Gastrocnemius medialis (tissue), 4 donors: ENCODE measurements around the gene RPS6KC1. TPM values are rescaled to one million over a fixed set of nuclear protein-coding genes. Genes with fewer than 3 reads are reported as not detected.
A peak's percentile ranks its signal among the peaks of the same experiment; 100 is the strongest.

ENCODE experiments used
- ATAC-seq, 2 donors: fragments of 150-250 bp; one replicate each; pipeline ENCODE4 v1.9.1; 2016
- DNase-seq, 2 donors: peaks; one replicate each; pipeline ENCODE4 v3.0.0-alpha.2; 2019
- H3K27ac ChIP-seq, 4 donors: fragments of 200-600 bp; sonication (generic); 1 replicate in 1 of 4; 2 replicates in 3 of 4; pipeline ENCODE4 v1.5.1; 2016 to 2018; ENCODE audit warnings: mild to moderate bottlenecking in 2 of 4, moderate library complexity in 1 of 4
- H3K27me3 ChIP-seq, 3 donors: fragments of 200-600 bp; sonication (generic) in 2 of 3; 1 replicate in 1 of 3; 2 replicates in 2 of 3; pipeline versions ENCODE4 v1.5.1 to v1.6.0; 2016 to 2019; ENCODE audit warnings: mild to moderate bottlenecking in 1 of 3, moderate library complexity in 1 of 3
- H3K36me3 ChIP-seq, 2 donors: fragments of 200-600 bp; sonication (generic) in 1 of 2; one replicate each; pipeline ENCODE4 v1.5.1; 2017 to 2018
- H3K4me1 ChIP-seq, 2 donors: fragments of 200-600 bp; sonication (generic) in 1 of 2; one replicate each; pipeline ENCODE4 v1.5.1; 2016 to 2017; ENCODE audit warnings: mild to moderate bottlenecking in 2 of 2
- H3K4me3 ChIP-seq, 4 donors: fragments of 200-600 bp; sonication (generic) in 3 of 4; 1 replicate in 1 of 4; 2 replicates in 3 of 4; pipeline ENCODE4 v1.5.1; 2016 to 2019; ENCODE audit warnings: mild to moderate bottlenecking in 2 of 4
- H3K9me3 ChIP-seq, 3 donors: fragments of 200-600 bp; sonication (generic) in 2 of 3; 1 replicate in 1 of 3; 2 replicates in 2 of 3; pipeline ENCODE4 v1.5.1; 2016 to 2019
- CTCF ChIP-seq, 5 experiments: fragments of 450-650 bp in 3 of 5; fragments of 200-600 bp in 2 of 5; sonication (generic) in 2 of 5; IDR thresholded peaks in 4 of 5; conservative IDR thresholded peaks in 1 of 5; 1 replicate in 4 of 5; 2 replicates in 1 of 5; pipeline ENCODE4 v1.5.1; 2016 to 2019; ENCODE audit warnings: antibody characterized with exemption in 5 of 5, mild to moderate bottlenecking in 3 of 5, moderate library complexity in 3 of 5
- POLR2A ChIP-seq, 2 donors: fragments of 450-650 bp; IDR thresholded peaks; one replicate each; pipeline ENCODE4 v1.6.1; 2017; ENCODE audit warnings: antibody characterized with exemption in 2 of 2, mild to moderate bottlenecking in 2 of 2, moderate library complexity in 2 of 2
- in situ Hi-C, 4 donors: fragments of 200-750 bp; cut with MboI; loops; one replicate each; pipeline versions ENCODE4 v1.15.0 to v1.8.0; 2017; ENCODE audit warnings: low sequenced_read_pairs in 4 of 4
- intact Hi-C: fragments of 100-400 bp; cut with DNase I; formaldehyde crosslinking; loops from one replicate; pipeline ENCODE4 v1.15.1; 2023; ENCODE audit warnings: low total_unique reads
- total RNA-seq, 4 donors: library from RNA; depleted of rRNA; stranded (reverse); fragments of >200 nt; gene quantifications; one replicate each; pipeline versions ENCODE4 v1.1.0 to v1.2.3, GENCODE V29; 2016

RPS6KC1 gene
- total RNA-seq, 4 donors from 2014 or later: 14.5 to 22.2 (median 16.2) TPM

DNA sequence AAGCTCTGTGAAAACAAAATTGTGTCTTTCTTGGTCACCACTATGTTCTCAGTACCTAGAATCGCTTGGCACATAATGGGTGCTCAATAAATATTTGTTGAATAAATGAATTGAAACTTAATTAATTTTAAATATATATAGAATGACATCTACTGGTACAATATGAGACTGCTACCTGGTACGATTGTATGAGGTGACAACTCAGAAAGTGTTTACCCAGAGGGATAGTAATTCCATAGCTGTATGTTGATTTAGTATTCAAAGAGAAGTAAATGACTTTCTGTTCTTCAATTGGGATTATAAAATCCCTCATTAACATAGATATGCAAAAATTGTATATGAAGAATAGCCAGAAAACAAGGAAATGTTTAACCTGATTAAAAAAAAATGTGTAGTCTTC, 128.7 kb downstream of the RPS6KC1 start:
- Histone ChIP-seq H3K36me3 (peaks cover 0 to 8% of the 10 kb centered on the region in 2 donors), H3K9me3 (no peaks in the 10 kb centered on the region), H3K27me3 (no peaks in the 10 kb centered on the region), H3K4me1 (no peaks in the 10 kb centered on the region), H3K27ac (no peak overlapping the region), H3K4me3 (no peak overlapping the region)
- intact Hi-C loops (no loop called here), in situ Hi-C loops (no loop called here)
- no peak for DNase-seq
- no peak for ATAC-seq
- TF ChIP-seq CTCF (IDR thresholded peaks at IDR 0.05 in 4 of 5, conservative IDR thresholded peaks at IDR 0.05 in 1 of 5) (no peak), POLR2A (IDR thresholded peaks at IDR 0.05) (no peak)

DNA sequence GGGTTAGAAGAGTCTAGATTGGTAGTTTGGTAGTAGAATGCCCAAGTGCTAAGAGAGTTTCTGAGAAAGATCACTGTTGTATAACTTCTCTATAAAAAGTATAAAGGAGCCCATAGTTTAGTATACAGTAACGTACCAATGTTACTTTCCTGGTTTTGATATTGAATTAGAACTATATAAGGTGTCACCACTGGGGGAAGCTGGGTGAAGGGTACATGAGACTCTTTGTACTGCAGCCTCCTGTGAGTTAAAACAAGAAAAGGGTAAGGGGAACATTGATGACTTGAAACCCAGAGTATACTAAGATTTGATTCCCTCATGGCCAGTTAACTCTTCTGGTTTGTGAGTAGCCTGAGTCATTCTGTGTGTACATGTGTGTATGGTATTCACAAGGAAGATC, 129.8 kb downstream of the RPS6KC1 start:
- TF ChIP-seq CTCF (IDR thresholded peaks at IDR 0.05 in 4 of 5, conservative IDR thresholded peaks at IDR 0.05 in 1 of 5) (no peak), POLR2A (IDR thresholded peaks at IDR 0.05) (no peak)
- intact Hi-C loops: no loop called here
- Histone ChIP-seq H3K9me3 (peaks cover 0 to 4% (median 0%) of the 10 kb centered on the region in 3 donors), H3K4me1 (no peaks in the 10 kb centered on the region), H3K36me3 (peaks cover 0 to 8% of the 10 kb centered on the region in 2 donors), H3K27ac (no peak overlapping the region), H3K27me3 (no peaks in the 10 kb centered on the region), H3K4me3 (no peak overlapping the region)
- no peak for ATAC-seq
- DNase-seq: no peak
- in situ Hi-C loops: no loop called here

GRCh38 chr1:213183036-213183672, 132.1 kb downstream of the RPS6KC1 start:
- peaks cover 0 to 17% of the 10 kb centered on the region in 2 donors for H3K36me3 ChIP-seq
- no peak overlapping the region for H3K4me3 ChIP-seq
- H3K27ac ChIP-seq: no peak overlapping the region
- DNase-seq (no peak), ATAC-seq (no peak)
- peaks cover 0 to 14% (median 0%) of the 10 kb centered on the region in 3 donors for H3K9me3 ChIP-seq
- TF ChIP-seq POLR2A (IDR thresholded peaks at IDR 0.05) (no peak), CTCF (IDR thresholded peaks at IDR 0.05 in 4 of 5, conservative IDR thresholded peaks at IDR 0.05 in 1 of 5) (no peak)
- H3K27me3 ChIP-seq: no peaks in the 10 kb centered on the region
- intact Hi-C loops: no loop called here
- in situ Hi-C loops: no loop called here
- no peaks in the 10 kb centered on the region for H3K4me1 ChIP-seq

- Histone ChIP-seq H3K4me1 (no peaks in the 10 kb centered on the region), H3K36me3 (peaks cover 0 to 15% of the 10 kb centered on the region in 2 donors), H3K4me3 (peak overlapping the region in 1 of 4 donors; percentile 18), H3K27ac (no peak overlapping the region), H3K27me3 (no peaks in the 10 kb centered on the region), H3K9me3 (peaks cover 0 to 26% (median 0%) of the 10 kb centered on the region in 3 donors)
- in situ Hi-C loops: no loop called here
- TF ChIP-seq CTCF (IDR thresholded peaks at IDR 0.05 in 4 of 5, conservative IDR thresholded peaks at IDR 0.05 in 1 of 5): no peak
- no peak for TF ChIP-seq POLR2A (IDR thresholded peaks at IDR 0.05)
- intact Hi-C loops: no loop called here
- DNase-seq (no peak), ATAC-seq (no peak)
Measured at GRCh38 chr1:213186168-213186567, 135.1 kb downstream of the RPS6KC1 start.

- H3K27ac ChIP-seq: no peak overlapping the region
- peaks cover 0 to 12% (median 0%) of the 10 kb centered on the region in 3 donors for H3K9me3 ChIP-seq
- intact Hi-C loops (no loop called here), in situ Hi-C loops (no loop called here)
- H3K4me1 ChIP-seq: no peaks in the 10 kb centered on the region
- H3K4me3 ChIP-seq: no peak overlapping the region
- DNase-seq: no peak
- H3K36me3 ChIP-seq: no peaks in the 10 kb centered on the region
- H3K27me3 ChIP-seq: no peaks in the 10 kb centered on the region
- TF ChIP-seq CTCF (IDR thresholded peaks at IDR 0.05 in 4 of 5, conservative IDR thresholded peaks at IDR 0.05 in 1 of 5): no peak
- TF ChIP-seq POLR2A (IDR thresholded peaks at IDR 0.05): no peak
- ATAC-seq: no peak
Measured at GRCh38 chr1:213192026-213192425, 141.0 kb downstream of the RPS6KC1 start.
